Stomach (tissue), 4 donors: ENCODE measurements around the gene RGMA.

Source experiments
- CTCF ChIP-seq, 7 experiments: fragments of 450-650 bp in 4 of 7; fragments of 200-600 bp in 3 of 7; sonication (generic) in 3 of 7; IDR thresholded peaks; one replicate each; pipeline ENCODE4 v1.5.1; 2016 to 2019; ENCODE audit warnings: antibody characterized with exemption in 7 of 7, control low read depth in 2 of 7, mild to moderate bottlenecking in 1 of 7
- EP300 ChIP-seq: sonication (generic); formaldehyde crosslinking; IDR thresholded peaks from one replicate; pipeline ENCODE4 v1.6.1; 2017; ENCODE audit warnings: antibody characterized with exemption
- POLR2A ChIP-seq, 4 donors: fragments of 450-650 bp; IDR thresholded peaks; one replicate each; pipeline ENCODE4 v1.6.1; 2016; ENCODE audit warnings: antibody characterized with exemption in 4 of 4, control low read depth in 2 of 4, mild to moderate bottlenecking in 1 of 4, moderate library complexity in 1 of 4

- TF ChIP-seq CTCF (IDR thresholded peaks at IDR 0.05), result no peak
- TF ChIP-seq POLR2A (IDR thresholded peaks at IDR 0.05), result no peak
- TF ChIP-seq EP300, result no peak
These were observed 40.9 kb upstream of the RGMA start for GRCh38 chr15:93129702-93130488.
